GM12878 (cell line): ENCODE results near the gene ZNF502. TPM values are rescaled to one million over a fixed set of nuclear protein-coding genes. Genes with fewer than 3 reads are reported as not detected.

Experiments
- ATAC-seq: fragments of 200-7000 bp; cut with Tn5 transposase; 3 replicates; pipeline ENCODE4 v1.9.1; 2020; ENCODE audit warnings: mild to moderate bottlenecking, moderate library complexity
- BruUV-seq: library from RNA; stranded (reverse); fragments of 400-500 nt; replicated peaks from 2 replicates; lab custom pipeline; 2021; lab: Mats Ljungman, UMichigan
- CTCF ChIA-PET: fragments of 300-600 bp; sonication (Branson Sonifier 250); formaldehyde crosslinking; extraction: SDS; loops from one replicate; lab custom pipeline; 2021; ENCODE audit warnings: inconsistent platforms; lab: Yijun Ruan, JAX
- POLR2A ChIA-PET: fragments of 350-600 bp; formaldehyde crosslinking; extraction: SDS; loops from one replicate; lab custom pipeline; 2021; ENCODE audit warnings: inconsistent platforms; lab: Charles Lee
- RAD21 ChIA-PET: fragments of 300-600 bp; sonication (Branson Sonifier 250); formaldehyde crosslinking; loops from one replicate; lab custom pipeline; 2023; ENCODE audit warnings: antibody characterized with exemption; ENCODE audit not compliant: unreplicated experiment; lab: Charles Lee
- SMC1A ChIA-PET: fragments of 300-600 bp; sonication (Branson Sonifier 250); formaldehyde crosslinking; loops from one replicate; lab custom pipeline; 2023; ENCODE audit not compliant: unreplicated experiment, uncharacterized antibody; lab: Charles Lee
- DNase-seq: peaks from one replicate; pipeline ENCODE4 v3.0.0-alpha.2; 2011; ENCODE audit warnings: low read depth, low spot score
- FAIRE-seq: peaks from 3 replicates; lab custom pipeline; 2011; peaks lifted over from hg19 to GRCh38; lab: Jason Lieb, UNC
- H2AFZ ChIP-seq: 2 replicates; pipeline ENCODE4 v1.6.0; 2011; ENCODE audit warnings: low read depth, low read length, control low read depth; ENCODE audit not compliant: control insufficient read depth
- H3K27ac ChIP-seq: 2 replicates; pipeline ENCODE4 v1.5.1; 2011; ENCODE audit warnings: control low read depth; ENCODE audit not compliant: control insufficient read depth, insufficient read depth
- H3K27me3 ChIP-seq, 2 experiments: replicated peaks in 1 of 2; 2 replicates each; pipeline versions ENCODE4 v1.6.0 to v1.6.1; 2011; ENCODE audit warnings: low read length in 1 of 2; ENCODE audit not compliant: control insufficient read depth in 2 of 2, insufficient read depth in 2 of 2
- H3K36me3 ChIP-seq, 2 experiments: 2 replicates each; pipeline ENCODE4 v1.5.1; 2011; ENCODE audit warnings: low read length in 1 of 2; ENCODE audit not compliant: control insufficient read depth in 2 of 2, insufficient read depth in 2 of 2
- H3K4me1 ChIP-seq: 2 replicates; pipeline ENCODE4 v1.6.1; 2011; ENCODE audit warnings: mild to moderate bottlenecking, low read length, moderate library complexity, mixed read lengths; ENCODE audit not compliant: control insufficient read depth, insufficient read depth
- H3K4me2 ChIP-seq: 2 replicates; pipeline ENCODE4 v1.6.0; 2011; ENCODE audit warnings: control low read depth; ENCODE audit not compliant: control insufficient read depth, insufficient read depth
- H3K4me3 ChIP-seq: fragments of 200-600 bp; sonication (generic); 2 replicates; pipeline ENCODE4 v1.5.1; 2016
- H3K79me2 ChIP-seq: 2 replicates; pipeline ENCODE4 v1.6.0; 2011; ENCODE audit warnings: low read length; ENCODE audit not compliant: control insufficient read depth, insufficient read depth
- H3K9ac ChIP-seq: 2 replicates; pipeline ENCODE4 v1.8.0; 2011; ENCODE audit warnings: low read length, control low read depth, mixed read lengths; ENCODE audit not compliant: control insufficient read depth, insufficient read depth
- H3K9me3 ChIP-seq: replicated peaks from 3 replicates; pipeline ENCODE4 v1.5.1; 2011; ENCODE audit warnings: mild to moderate bottlenecking, low read length; ENCODE audit not compliant: control insufficient read depth, insufficient read depth
- H4K20me1 ChIP-seq: 2 replicates; pipeline ENCODE4 v1.6.0; 2011; ENCODE audit not compliant: control insufficient read depth, insufficient read depth
- CBX3 ChIP-seq: fragments of 200-600 bp; sonication (generic); IDR thresholded peaks from 2 replicates; pipeline ENCODE4 v1.6.1; 2016; ENCODE audit warnings: low read depth, borderline replicate concordance
- CHD1 ChIP-seq: IDR thresholded peaks from 2 replicates; pipeline ENCODE4 v1.6.1; 2012; ENCODE audit warnings: low read depth, low read length, improper control_type of control experiment
- JUND ChIP-seq: IDR thresholded peaks from 2 replicates; pipeline ENCODE4 v1.6.1; 2012; ENCODE audit warnings: low read depth, mild to moderate bottlenecking, low read length, improper control_type of control experiment, moderate library complexity
- NBN ChIP-seq: fragments of 450-650 bp; IDR thresholded peaks from 2 replicates; pipeline ENCODE4 v1.6.1; 2016
- PML ChIP-seq: IDR thresholded peaks from 2 replicates; pipeline ENCODE4 v1.6.1; 2012; ENCODE audit warnings: low read length, inconsistent platforms
- RAD51 ChIP-seq: fragments of 450-650 bp; IDR thresholded peaks from 2 replicates; pipeline ENCODE4 v1.6.1; 2016; ENCODE audit warnings: moderate library complexity, mild to moderate bottlenecking, inconsistent platforms
- RFX5 ChIP-seq: IDR thresholded peaks from 2 replicates; pipeline ENCODE4 v1.6.1; 2011; ENCODE audit warnings: low read depth, low read length, improper control_type of control experiment
- SIN3A ChIP-seq: IDR thresholded peaks from 2 replicates; pipeline ENCODE4 v1.6.1; 2012; ENCODE audit warnings: low read depth, low read length, improper control_type of control experiment
- SMAD1 ChIP-seq: fragments of 450-650 bp; IDR thresholded peaks from 2 replicates; pipeline ENCODE4 v1.6.1; 2018; ENCODE audit warnings: mild to moderate bottlenecking, low read depth; ENCODE audit not compliant: partially characterized antibody
- ZNF384 ChIP-seq: IDR thresholded peaks from 2 replicates; pipeline ENCODE4 v1.6.1; 2012; ENCODE audit warnings: low read depth, mild to moderate bottlenecking, low read length, improper control_type of control experiment, borderline replicate concordance
- ZZZ3 ChIP-seq: IDR thresholded peaks from 2 replicates; pipeline ENCODE4 v1.6.1; 2011; ENCODE audit warnings: low read depth; ENCODE audit not compliant: control insufficient read depth, insufficient read length
- WGBS: methylation state at CpG from one replicate; pipeline ENCODE4 v1.1.6; 2016; ENCODE audit warnings: low lambda C conversion rate; ENCODE audit not compliant: insufficient replicate concordance, insufficient coverage; ENCODE audit errors: missing lambda C conversion rate; 5-methylcytosine and 5-hydroxymethylcytosine counted together
- in situ Hi-C: fragments of 300-500 bp; cut with MboI; formaldehyde crosslinking; loops from 9 replicates; pipeline ENCODE4 v1.14.3; 2018; ENCODE audit warnings: mixed read lengths
- intact Hi-C: fragments of 100-400 bp; cut with micrococcal nuclease; formaldehyde crosslinking; loops from one replicate; pipeline ENCODE4 v1.14.2; 2022; ENCODE audit not compliant: unreplicated experiment
- polyA plus RNA-seq, 11 experiments: library from polyadenylated mRNA; depleted of rRNA in 4 of 11; unstranded in 6 of 11; stranded (reverse) in 5 of 11; fragments of >200 nt; fragmentation: Nextera tagmentation in 4 of 11; fragmentation: Illumina TruSeq in 1 of 11; extraction: Ambion mirVana in 4 of 11; extraction: Trizol in 1 of 11; gene quantifications; 1 replicate in 1 of 11; 2 replicates in 10 of 11; pipeline versions ENCODE4 v1.2.1 to v1.2.3, GENCODE V29; 2011 to 2016; ENCODE audit warnings: inconsistent platforms in 2 of 11, missing spikeins in 2 of 11, low read depth in 1 of 11
- total RNA-seq, 4 experiments: library from RNA; depleted of rRNA in 3 of 4; stranded (reverse); fragments of >200 nt in 3 of 4; fragmentation: Illumina TruSeq in 1 of 4; extraction: Trizol in 1 of 4; gene quantifications; 2 replicates each; pipeline versions ENCODE4 v1.2.1 to v1.2.3, GENCODE V29; 2013 to 2021
- TF ChIP-seq, protein P1 (sequence below): fragments of 450-650 bp; formaldehyde crosslinking; IDR thresholded peaks from 2 replicates; pipeline ENCODE4 v1.4.0; 2020; ENCODE audit warnings: mild to moderate bottlenecking, moderate library complexity
- TF ChIP-seq, protein P2 (sequence below): fragments of 450-650 bp; IDR thresholded peaks from 2 replicates; pipeline ENCODE4 v1.6.1; 2017; ENCODE audit warnings: antibody characterized with exemption, mild to moderate bottlenecking, moderate library complexity
- TF ChIP-seq, protein P3 (sequence below): fragments of 450-650 bp; IDR thresholded peaks from 2 replicates; pipeline ENCODE4 v1.6.1; 2017; ENCODE audit warnings: borderline replicate concordance

ZNF502 gene
- total and polyA plus RNA-seq, 10 of the 15 experiments (the other 5 are each of a cell fraction or from before 2014, with no cell fraction given) = 0.39 to 1.7 (median 1.1) TPM

DNA sequence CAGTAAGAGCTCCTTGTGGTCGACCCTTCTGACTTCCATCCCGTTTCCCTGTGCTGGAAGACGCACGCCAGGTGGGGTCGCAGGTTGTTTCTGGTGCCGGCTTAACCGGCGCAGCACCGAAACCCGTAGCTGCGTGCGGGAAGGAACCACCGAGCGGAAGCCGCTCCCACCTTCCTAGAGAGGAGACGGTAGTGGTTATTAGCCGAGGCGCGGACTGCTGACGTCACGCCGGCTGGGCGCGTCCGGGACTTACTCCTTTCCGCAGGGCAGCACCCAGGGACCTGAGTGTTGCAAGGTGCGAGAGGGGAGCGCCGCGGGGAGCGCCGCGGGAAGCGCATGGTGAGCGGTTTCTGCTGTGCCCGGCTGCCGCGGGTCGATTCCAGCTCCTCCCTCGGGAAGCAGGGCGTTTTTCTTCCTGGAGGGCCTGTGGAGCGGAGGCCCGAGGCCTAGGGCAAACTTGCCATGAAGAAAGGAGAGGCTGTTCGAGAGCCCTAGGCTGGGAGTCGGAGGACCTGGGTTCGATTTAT, 17.0 kb downstream of the ZNF502 start, which contains the start of gene ZNF501:
ZNF501 (plus strand) TSS at position 252 of the 527 bp plus-strand sequence. CDS start 4,787 bp downstream, outside the sequence.
- no TSS peak for BruUV-seq
- Histone ChIP-seq H3K4me2 (peak within 1 kb of the TSS; percentile 88), H3K4me3 (peak within 1 kb of the TSS; percentile 57), H3K36me3 (no peaks in the 10 kb centered on the region), H3K9me3 (peaks cover 33% of the 10 kb centered on the region), H3K79me2 (no peaks in the 10 kb centered on the region), H3K9ac (peak within 1 kb of the TSS; percentile 37; the same call in 1 of the 2 replicates), H2AFZ (peak within 1 kb of the TSS; percentile 97), H3K27me3 (no peaks in the 10 kb centered on the region), H3K4me1 (no peaks in the 10 kb centered on the region), H4K20me1 (no peaks in the 10 kb centered on the region), H3K27ac (no peak within 1 kb of the TSS)
- intact Hi-C loops = no loop called here
- ATAC-seq (peak; percentile 100), DNase-seq (peak; percentile 42), FAIRE-seq (no peak)
- WGBS = 7% methylated on average over 38 of the region's 46 CpGs
- SMC1A ChIA-PET = interaction anchor here (0.8 kb wide), 1 partner anchor 33 kb away, joined by 3 read pairs; no protein-coding TSS in a partner anchor
- CTCF ChIA-PET = interaction anchor here (1.1 kb wide), 1 partner anchor 33 kb away, joined by 4 read pairs; no protein-coding TSS in a partner anchor
- RAD21 ChIA-PET = no interaction called here
- in situ Hi-C loops = no loop called here
- POLR2A ChIA-PET = interaction anchor here (1.0 to 1.3 kb wide), 4 partner anchors 33 to 104 kb away, joined by 3 to 7 read pairs (median 3); partner anchors contain the start of genes KIAA1143, KIF15 and ZNF197
- TF ChIP-seq JUND = no peak
- no peak for TF ChIP-seq RAD51
- TF ChIP-seq ZNF384 = no peak
- TF ChIP-seq, protein P1, sequence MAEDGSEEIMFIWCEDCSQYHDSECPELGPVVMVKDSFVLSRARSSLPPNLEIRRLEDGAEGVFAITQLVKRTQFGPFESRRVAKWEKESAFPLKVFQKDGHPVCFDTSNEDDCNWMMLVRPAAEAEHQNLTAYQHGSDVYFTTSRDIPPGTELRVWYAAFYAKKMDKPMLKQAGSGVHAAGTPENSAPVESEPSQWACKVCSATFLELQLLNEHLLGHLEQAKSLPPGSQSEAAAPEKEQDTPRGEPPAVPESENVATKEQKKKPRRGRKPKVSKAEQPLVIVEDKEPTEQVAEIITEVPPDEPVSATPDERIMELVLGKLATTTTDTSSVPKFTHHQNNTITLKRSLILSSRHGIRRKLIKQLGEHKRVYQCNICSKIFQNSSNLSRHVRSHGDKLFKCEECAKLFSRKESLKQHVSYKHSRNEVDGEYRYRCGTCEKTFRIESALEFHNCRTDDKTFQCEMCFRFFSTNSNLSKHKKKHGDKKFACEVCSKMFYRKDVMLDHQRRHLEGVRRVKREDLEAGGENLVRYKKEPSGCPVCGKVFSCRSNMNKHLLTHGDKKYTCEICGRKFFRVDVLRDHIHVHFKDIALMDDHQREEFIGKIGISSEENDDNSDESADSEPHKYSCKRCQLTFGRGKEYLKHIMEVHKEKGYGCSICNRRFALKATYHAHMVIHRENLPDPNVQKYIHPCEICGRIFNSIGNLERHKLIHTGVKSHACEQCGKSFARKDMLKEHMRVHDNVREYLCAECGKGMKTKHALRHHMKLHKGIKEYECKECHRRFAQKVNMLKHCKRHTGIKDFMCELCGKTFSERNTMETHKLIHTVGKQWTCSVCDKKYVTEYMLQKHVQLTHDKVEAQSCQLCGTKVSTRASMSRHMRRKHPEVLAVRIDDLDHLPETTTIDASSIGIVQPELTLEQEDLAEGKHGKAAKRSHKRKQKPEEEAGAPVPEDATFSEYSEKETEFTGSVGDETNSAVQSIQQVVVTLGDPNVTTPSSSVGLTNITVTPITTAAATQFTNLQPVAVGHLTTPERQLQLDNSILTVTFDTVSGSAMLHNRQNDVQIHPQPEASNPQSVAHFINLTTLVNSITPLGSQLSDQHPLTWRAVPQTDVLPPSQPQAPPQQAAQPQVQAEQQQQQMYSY (CRISPR knock-in tag) = no peak
- no peak for TF ChIP-seq RFX5
- TF ChIP-seq SIN3A = peak; percentile 27; the same call in 1 of the 2 replicates
- no peak for TF ChIP-seq SMAD1
- TF ChIP-seq ZZZ3 = no peak
- TF ChIP-seq, protein P2, sequence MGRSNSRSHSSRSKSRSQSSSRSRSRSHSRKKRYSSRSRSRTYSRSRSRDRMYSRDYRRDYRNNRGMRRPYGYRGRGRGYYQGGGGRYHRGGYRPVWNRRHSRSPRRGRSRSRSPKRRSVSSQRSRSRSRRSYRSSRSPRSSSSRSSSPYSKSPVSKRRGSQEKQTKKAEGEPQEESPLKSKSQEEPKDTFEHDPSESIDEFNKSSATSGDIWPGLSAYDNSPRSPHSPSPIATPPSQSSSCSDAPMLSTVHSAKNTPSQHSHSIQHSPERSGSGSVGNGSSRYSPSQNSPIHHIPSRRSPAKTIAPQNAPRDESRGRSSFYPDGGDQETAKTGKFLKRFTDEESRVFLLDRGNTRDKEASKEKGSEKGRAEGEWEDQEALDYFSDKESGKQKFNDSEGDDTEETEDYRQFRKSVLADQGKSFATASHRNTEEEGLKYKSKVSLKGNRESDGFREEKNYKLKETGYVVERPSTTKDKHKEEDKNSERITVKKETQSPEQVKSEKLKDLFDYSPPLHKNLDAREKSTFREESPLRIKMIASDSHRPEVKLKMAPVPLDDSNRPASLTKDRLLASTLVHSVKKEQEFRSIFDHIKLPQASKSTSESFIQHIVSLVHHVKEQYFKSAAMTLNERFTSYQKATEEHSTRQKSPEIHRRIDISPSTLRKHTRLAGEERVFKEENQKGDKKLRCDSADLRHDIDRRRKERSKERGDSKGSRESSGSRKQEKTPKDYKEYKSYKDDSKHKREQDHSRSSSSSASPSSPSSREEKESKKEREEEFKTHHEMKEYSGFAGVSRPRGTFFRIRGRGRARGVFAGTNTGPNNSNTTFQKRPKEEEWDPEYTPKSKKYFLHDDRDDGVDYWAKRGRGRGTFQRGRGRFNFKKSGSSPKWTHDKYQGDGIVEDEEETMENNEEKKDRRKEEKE = no peak
- TF ChIP-seq CBX3 = no peak
- 0 out of 2 replicates have a peak, but pooled peaks have one; percentile 53 for TF ChIP-seq PML
- TF ChIP-seq, protein P3, sequence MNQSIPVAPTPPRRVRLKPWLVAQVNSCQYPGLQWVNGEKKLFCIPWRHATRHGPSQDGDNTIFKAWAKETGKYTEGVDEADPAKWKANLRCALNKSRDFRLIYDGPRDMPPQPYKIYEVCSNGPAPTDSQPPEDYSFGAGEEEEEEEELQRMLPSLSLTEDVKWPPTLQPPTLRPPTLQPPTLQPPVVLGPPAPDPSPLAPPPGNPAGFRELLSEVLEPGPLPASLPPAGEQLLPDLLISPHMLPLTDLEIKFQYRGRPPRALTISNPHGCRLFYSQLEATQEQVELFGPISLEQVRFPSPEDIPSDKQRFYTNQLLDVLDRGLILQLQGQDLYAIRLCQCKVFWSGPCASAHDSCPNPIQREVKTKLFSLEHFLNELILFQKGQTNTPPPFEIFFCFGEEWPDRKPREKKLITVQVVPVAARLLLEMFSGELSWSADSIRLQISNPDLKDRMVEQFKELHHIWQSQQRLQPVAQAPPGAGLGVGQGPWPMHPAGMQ = no peak
- TF ChIP-seq CHD1 = no peak
- TF ChIP-seq NBN = peak; percentile 88
